Esophagus muscularis mucosa (tissue), 4 donors: ENCODE measurements around the gene NEURL1B. TPM values are rescaled to one million over a fixed set of nuclear protein-coding genes. Genes with fewer than 3 reads are reported as not detected.
A peak's percentile ranks its signal among the peaks of the same experiment; 100 is the strongest.

ENCODE experiments used
- DNase-seq: peaks from one replicate; pipeline ENCODE4 v3.0.0-alpha.2; 2017; ENCODE audit errors: extremely low spot score
- H3K27ac ChIP-seq, 4 donors: fragments of 200-600 bp; sonication (generic); replicated peaks in 1 of 4; 1 replicate in 3 of 4; 2 replicates in 1 of 4; pipeline ENCODE4 v1.5.1; 2016 to 2019; ENCODE audit warnings: mild to moderate bottlenecking in 1 of 4
- H3K27me3 ChIP-seq, 4 donors: fragments of 200-600 bp; sonication (generic); one replicate each; pipeline versions ENCODE4 v1.5.1 to v1.6.0; 2016 to 2019
- H3K36me3 ChIP-seq, 4 donors: fragments of 200-600 bp; sonication (generic); one replicate each; pipeline ENCODE4 v1.5.1; 2016 to 2019
- H3K4me1 ChIP-seq, 4 donors: fragments of 200-600 bp; sonication (generic); one replicate each; pipeline ENCODE4 v1.5.1; 2016 to 2019
- H3K4me3 ChIP-seq, 4 donors: fragments of 200-600 bp; sonication (generic); 1 replicate in 2 of 4; 2 replicates in 2 of 4; pipeline ENCODE4 v1.5.1; 2016 to 2019; ENCODE audit warnings: mild to moderate bottlenecking in 4 of 4, moderate library complexity in 1 of 4
- H3K9me3 ChIP-seq, 4 donors: fragments of 200-600 bp; sonication (generic); 1 replicate in 3 of 4; 2 replicates in 1 of 4; pipeline ENCODE4 v1.5.1; 2016 to 2019
- EP300 ChIP-seq: sonication (generic); formaldehyde crosslinking; IDR thresholded peaks from one replicate; pipeline ENCODE4 v1.6.1; 2017; ENCODE audit warnings: antibody characterized with exemption
- POLR2A ChIP-seq: fragments of 450-650 bp; IDR thresholded peaks from one replicate; pipeline ENCODE4 v1.6.1; 2017; ENCODE audit warnings: antibody characterized with exemption, moderate library complexity, mild to moderate bottlenecking, low read depth
- POLR2AphosphoS5 ChIP-seq, 2 donors: sonication (generic); formaldehyde crosslinking; IDR thresholded peaks; one replicate each; pipeline ENCODE4 v1.6.1; 2017; ENCODE audit warnings: antibody characterized with exemption in 2 of 2
- WGBS: methylation state at CpG from one replicate; pipeline ENCODE4 v1.1.5; 2018; 5-methylcytosine and 5-hydroxymethylcytosine counted together
- intact Hi-C: fragments of 100-400 bp; cut with DNase I; formaldehyde crosslinking; loops from one replicate; pipeline ENCODE4 v1.15.1; 2023
- total RNA-seq, 4 donors: library from RNA; depleted of rRNA; stranded (reverse); fragments of >200 nt; gene quantifications; one replicate each; pipeline versions ENCODE4 v1.1.0 to v1.2.1, GENCODE V29; 2016
- TF ChIP-seq, protein P1 (sequence below), 3 experiments: fragments of 200-600 bp in 2 of 3; fragments of 450-650 bp in 1 of 3; sonication (generic) in 2 of 3; IDR thresholded peaks; one replicate each; pipeline ENCODE4 v1.5.1; 2017 to 2019; ENCODE audit warnings: antibody characterized with exemption in 3 of 3, mild to moderate bottlenecking in 2 of 3, moderate library complexity in 1 of 3

NEURL1B gene
- total RNA-seq, 4 donors from 2014 or later, result 34.1 to 87.1 (median 60.2) TPM

DNA sequence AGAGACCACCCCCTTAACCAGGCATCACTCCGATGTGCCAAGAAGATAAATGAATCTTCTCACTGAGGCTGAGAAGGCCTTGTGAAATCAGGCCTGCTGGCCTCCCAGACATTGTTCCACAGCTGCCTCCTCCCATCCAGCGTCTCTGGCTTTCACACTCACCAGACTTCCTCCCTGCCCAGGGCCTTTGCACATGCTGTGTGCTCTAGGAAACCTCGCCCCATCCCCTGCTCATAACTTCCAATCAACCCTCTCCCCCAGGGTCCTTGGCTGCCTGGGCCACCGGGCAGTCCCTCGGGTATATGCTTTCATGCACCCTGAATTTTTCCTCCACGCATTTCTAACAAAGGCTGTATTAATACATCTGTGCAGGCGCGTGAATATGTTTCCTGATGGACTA lies 71.5 kb downstream of the NEURL1B start:
- no peak overlapping the region for H3K27ac ChIP-seq
- peaks cover 39 to 54% (median 45%) of the 10 kb centered on the region in 4 donors for H3K4me1 ChIP-seq
- TF ChIP-seq, protein P1, sequence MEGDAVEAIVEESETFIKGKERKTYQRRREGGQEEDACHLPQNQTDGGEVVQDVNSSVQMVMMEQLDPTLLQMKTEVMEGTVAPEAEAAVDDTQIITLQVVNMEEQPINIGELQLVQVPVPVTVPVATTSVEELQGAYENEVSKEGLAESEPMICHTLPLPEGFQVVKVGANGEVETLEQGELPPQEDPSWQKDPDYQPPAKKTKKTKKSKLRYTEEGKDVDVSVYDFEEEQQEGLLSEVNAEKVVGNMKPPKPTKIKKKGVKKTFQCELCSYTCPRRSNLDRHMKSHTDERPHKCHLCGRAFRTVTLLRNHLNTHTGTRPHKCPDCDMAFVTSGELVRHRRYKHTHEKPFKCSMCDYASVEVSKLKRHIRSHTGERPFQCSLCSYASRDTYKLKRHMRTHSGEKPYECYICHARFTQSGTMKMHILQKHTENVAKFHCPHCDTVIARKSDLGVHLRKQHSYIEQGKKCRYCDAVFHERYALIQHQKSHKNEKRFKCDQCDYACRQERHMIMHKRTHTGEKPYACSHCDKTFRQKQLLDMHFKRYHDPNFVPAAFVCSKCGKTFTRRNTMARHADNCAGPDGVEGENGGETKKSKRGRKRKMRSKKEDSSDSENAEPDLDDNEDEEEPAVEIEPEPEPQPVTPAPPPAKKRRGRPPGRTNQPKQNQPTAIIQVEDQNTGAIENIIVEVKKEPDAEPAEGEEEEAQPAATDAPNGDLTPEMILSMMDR (IDR thresholded peaks at IDR 0.05), result no peak
- TF ChIP-seq POLR2AphosphoS5 (IDR thresholded peaks at IDR 0.05) (no peak), EP300 (no peak), POLR2A (no peak)
- H3K9me3 ChIP-seq, result no peaks in the 10 kb centered on the region
- no peak overlapping the region for H3K4me3 ChIP-seq
- intact Hi-C loops, result loop anchor here (1.0 to 10.0 kb wide), 2 partner anchors 152 to 220 kb away; no protein-coding TSS in a partner anchor
- H3K36me3 ChIP-seq, result no peaks in the 10 kb centered on the region
- no peaks in the 10 kb centered on the region for H3K27me3 ChIP-seq
- WGBS, result 59% methylated on average over 8 of the region's 8 CpGs
- DNase-seq, result no peak

DNA sequence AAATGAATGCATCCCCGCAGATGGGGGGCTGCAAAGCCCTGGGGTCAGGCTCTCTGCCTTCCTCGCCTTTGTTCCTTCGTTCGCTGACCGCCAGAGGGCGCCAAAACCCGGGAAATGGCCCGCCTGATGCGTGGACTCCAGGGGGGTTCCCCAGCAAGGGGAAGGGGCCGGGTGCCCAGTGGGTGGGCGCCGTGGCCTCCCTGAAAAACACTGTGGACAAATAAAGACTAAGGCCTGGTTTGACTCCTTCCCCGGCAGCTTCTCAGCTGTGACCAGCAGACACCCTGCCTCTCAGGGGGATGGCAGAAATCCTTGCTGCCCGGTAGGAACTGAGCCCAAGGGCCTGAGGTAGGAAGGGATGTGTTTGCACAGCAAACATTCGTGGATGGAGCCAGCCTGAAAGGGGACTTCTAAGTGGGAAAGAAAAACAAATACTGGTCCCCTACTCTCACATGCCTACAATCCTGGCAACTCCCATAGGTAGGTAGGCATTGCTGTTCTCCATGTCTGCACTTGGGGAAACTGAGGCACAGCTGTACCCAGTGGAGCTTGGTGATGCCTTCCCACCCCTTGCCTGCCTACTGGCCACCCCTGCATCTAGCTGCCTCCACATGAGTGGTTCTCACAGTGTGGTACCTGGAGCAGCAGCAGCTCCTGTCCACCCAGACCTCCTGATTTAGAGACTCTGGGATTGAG lies 72.2 kb downstream of the NEURL1B start:
- WGBS, result 3% methylated on average over 14 of the region's 15 CpGs
- no peaks in the 10 kb centered on the region for H3K27me3 ChIP-seq
- peaks cover 39 to 57% (median 48%) of the 10 kb centered on the region in 4 donors for H3K4me1 ChIP-seq
- no peak for DNase-seq
- intact Hi-C loops, result loop anchor here (1.0 to 10.0 kb wide), 2 partner anchors 152 to 219 kb away; no protein-coding TSS in a partner anchor
- H3K9me3 ChIP-seq, result no peaks in the 10 kb centered on the region
- H3K4me3 ChIP-seq, result peak overlapping the region in 1 of 4 donors; percentile 21
- H3K27ac ChIP-seq, result peak overlapping the region in 1 of 4 donors; percentile 25
- H3K36me3 ChIP-seq, result no peaks in the 10 kb centered on the region
- TF ChIP-seq, protein P1 (IDR thresholded peaks at IDR 0.05), result peak; percentile 91 to 95 (median 92)
- TF ChIP-seq POLR2A (no peak), POLR2AphosphoS5 (IDR thresholded peaks at IDR 0.05) (peak in 1 of 2 donors; percentile 9)

DNA sequence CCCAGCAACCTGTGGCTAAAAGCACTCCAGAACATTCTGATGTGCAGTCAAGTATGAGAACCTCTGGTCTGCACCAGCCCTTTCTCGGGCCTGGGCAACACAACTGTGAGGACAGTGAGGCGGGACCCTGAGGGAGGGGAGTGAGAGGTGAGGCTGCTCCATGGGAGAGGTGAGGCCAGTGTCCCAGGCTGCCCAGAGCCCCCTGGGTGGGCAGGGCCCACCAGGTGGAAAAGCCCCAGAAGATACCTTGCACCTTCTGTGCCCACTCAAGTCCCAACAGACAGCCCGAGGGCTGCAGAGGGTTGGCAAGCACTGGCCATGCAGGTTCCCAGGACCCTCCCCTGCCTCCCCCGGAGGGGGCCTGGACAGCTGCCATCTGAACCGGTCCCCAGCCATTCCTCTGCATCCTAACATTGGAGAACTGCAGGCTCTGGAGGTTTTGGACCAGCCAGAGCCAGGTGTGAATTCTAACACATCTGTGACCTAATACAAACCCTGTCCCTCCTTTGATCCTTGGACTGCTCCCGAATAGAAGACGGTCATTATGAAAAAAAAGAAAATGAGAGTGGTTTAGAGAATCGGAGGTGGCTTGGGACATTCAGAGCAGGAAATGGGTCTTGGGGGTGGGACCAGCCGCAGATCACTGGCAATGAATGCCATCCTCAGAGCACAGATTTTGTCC lies 72.9 kb downstream of the NEURL1B start:
- no peak for DNase-seq
- H3K27ac ChIP-seq, result peak overlapping the region; percentile 67 to 75 (median 70)
- peaks cover 39 to 57% (median 48%) of the 10 kb centered on the region in 4 donors for H3K4me1 ChIP-seq
- no peaks in the 10 kb centered on the region for H3K9me3 ChIP-seq
- no peak overlapping the region for H3K4me3 ChIP-seq
- H3K27me3 ChIP-seq, result no peaks in the 10 kb centered on the region
- intact Hi-C loops, result loop anchor here (1.0 to 10.0 kb wide), 2 partner anchors 151 to 218 kb away; no protein-coding TSS in a partner anchor
- no peaks in the 10 kb centered on the region for H3K36me3 ChIP-seq
- WGBS, result 75% methylated on average over 8 of the region's 9 CpGs
- TF ChIP-seq POLR2AphosphoS5 (IDR thresholded peaks at IDR 0.05) (no peak), EP300 (no peak), POLR2A (no peak)
- TF ChIP-seq, protein P1 (IDR thresholded peaks at IDR 0.05), result no peak

DNA sequence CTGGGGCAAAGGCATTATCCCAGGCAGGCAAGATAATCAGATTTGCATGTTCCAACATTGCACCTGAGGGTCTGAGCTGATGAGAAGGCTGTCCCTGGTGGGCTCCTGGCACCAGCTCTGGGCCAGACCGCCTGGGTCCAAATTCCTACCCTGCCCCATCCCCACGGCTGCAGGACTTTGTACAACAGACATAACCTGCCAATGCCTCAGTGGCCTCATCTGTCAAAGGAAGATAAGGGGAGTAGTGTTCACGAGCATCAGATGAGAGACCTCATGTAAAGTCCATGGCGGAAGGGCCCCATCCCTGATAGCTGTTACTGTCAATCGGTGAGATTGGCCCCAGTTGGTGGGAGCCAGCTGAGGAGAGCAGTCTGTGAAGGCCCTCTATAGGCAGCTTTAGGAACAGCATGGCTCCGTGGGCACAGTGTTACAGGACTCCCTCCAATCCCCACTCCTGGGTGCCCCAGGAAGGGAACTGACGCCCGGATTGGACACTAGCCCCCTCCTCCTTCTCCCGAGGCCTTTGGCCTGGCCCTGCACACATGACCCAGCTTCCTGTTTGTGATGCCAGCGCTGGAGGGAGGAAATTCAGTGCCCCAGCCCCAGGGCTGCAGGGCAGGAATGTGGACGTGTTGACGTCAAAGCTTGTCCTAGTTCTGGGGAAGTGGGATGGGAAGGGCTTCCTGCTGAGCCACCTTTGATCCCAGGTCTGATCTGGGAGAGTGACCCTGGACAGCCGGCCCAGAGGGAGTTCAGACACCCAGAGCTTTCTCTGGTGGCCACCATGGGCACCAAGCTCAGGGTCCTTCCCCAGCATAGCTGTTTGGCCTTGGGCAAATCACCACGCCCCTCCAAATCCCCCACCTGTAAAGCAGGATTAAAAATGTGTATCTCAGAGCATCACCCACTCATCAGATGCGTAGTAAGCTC lies 73.7 kb downstream of the NEURL1B start:
- H3K36me3 ChIP-seq, result no peaks in the 10 kb centered on the region
- H3K9me3 ChIP-seq, result no peaks in the 10 kb centered on the region
- H3K4me1 ChIP-seq, result peaks cover 39 to 57% (median 48%) of the 10 kb centered on the region in 4 donors
- no peaks in the 10 kb centered on the region for H3K27me3 ChIP-seq
- no peak overlapping the region for H3K4me3 ChIP-seq
- WGBS, result 61% methylated on average over 7 of the region's 15 CpGs
- peak; percentile 95 for DNase-seq
- peak; percentile 74 to 90 for TF ChIP-seq POLR2AphosphoS5 (IDR thresholded peaks at IDR 0.05)
- TF ChIP-seq POLR2A, result no peak
- TF ChIP-seq, protein P1 (IDR thresholded peaks at IDR 0.05), result peak; percentile 77 to 97 (median 84)
- peak; percentile 29 for TF ChIP-seq EP300
- intact Hi-C loops, result loop anchor here (5.0 to 10.0 kb wide), 2 partner anchors 48 to 150 kb away; no protein-coding TSS in a partner anchor
- H3K27ac ChIP-seq, result peak overlapping the region; percentile 67 to 75 (median 70)
